Measurements from ENCODE around the gene PABPN1L.
"Not testable (repeated sequence)": the region's sequence is repeated elsewhere in the genome, so short reads cannot be mapped to it uniquely, and the experiment has no call there.

Gene PABPN1L

GRCh38 chr16:88827727-88828126 lies 38.7 kb downstream of the PABPN1L start:
- DNase-seq (ENCODE audit: low spot score) = no peak

- no peak for DNase-seq (ENCODE audit: low spot score)
Observed at GRCh38 chr16:88826070-88826840, 40.2 kb downstream of the PABPN1L start.

- no peak for DNase-seq (ENCODE audit: low spot score)
Observed at GRCh38 chr16:88825146-88825545, 41.3 kb downstream of the PABPN1L start.

GRCh38 chr16:88824256-88825077 lies 42.0 kb downstream of the PABPN1L start:
- DNase-seq (ENCODE audit: low spot score) = no peak

- not testable (repeated sequence) for DNase-seq (ENCODE audit: low spot score)
Observed at GRCh38 chr16:88823646-88824045, 42.8 kb downstream of the PABPN1L start.

- no peak for DNase-seq (ENCODE audit: low spot score)
Observed at GRCh38 chr16:88822281-88823040, 44.0 kb downstream of the PABPN1L start.

GRCh38 chr16:88821168-88821850 lies 45.2 kb downstream of the PABPN1L start:
- no peak for DNase-seq (ENCODE audit: low spot score)

- no peak for DNase-seq (ENCODE audit: low spot score)
Observed at GRCh38 chr16:88820385-88821025, 46.0 kb downstream of the PABPN1L start.

GRCh38 chr16:88819126-88819525 lies 47.3 kb downstream of the PABPN1L start:
- no peak for DNase-seq (ENCODE audit: low spot score)

GRCh38 chr16:88818575-88818874 lies 47.9 kb downstream of the PABPN1L start:
- no peak for DNase-seq (ENCODE audit: low spot score)

- DNase-seq (ENCODE audit: low spot score) = no peak
Observed at GRCh38 chr16:88817785-88818574, 48.5 kb downstream of the PABPN1L start.

GRCh38 chr16:88816736-88817535 lies 49.5 kb downstream of the PABPN1L start:
- DNase-seq (ENCODE audit: low spot score) = no peak

GRCh38 chr16:88815901-88816589 lies 50.4 kb downstream of the PABPN1L start:
- no peak for DNase-seq (ENCODE audit: low spot score)

GRCh38 chr16:88815227-88815626 lies 51.2 kb downstream of the PABPN1L start:
- DNase-seq (ENCODE audit: low spot score) = no peak

GRCh38 chr16:88814144-88814502 lies 52.3 kb downstream of the PABPN1L start:
- DNase-seq (ENCODE audit: low spot score) = no peak

Measured in AG08395 (cell line).